ENCODE measurements around the gene PTPRM. TPM values are rescaled to one million over a fixed set of nuclear protein-coding genes. Genes with fewer than 3 reads are reported as not detected.

PTPRM gene
- total and polyA plus RNA-seq, 7 donors, result 3.9 to 151 (median 62.8) TPM

- Histone ChIP-seq H3K36me3 (peaks cover 14 to 69% (median 17%) of the 10 kb centered on the region in 4 donors), H3K27me3 (no peaks in the 10 kb centered on the region)
Observed at GRCh38 chr18:8399138-8399537, 832.0 kb downstream of the PTPRM start.

GRCh38 chr18:8400193-8400752 is 833.2 kb downstream of the PTPRM start:
- H3K4me3 ChIP-seq, result no peak overlapping the region
- intact Hi-C loops (cut with DNase I), result no loop called here
- DNase-seq, result no peak
- H3K27ac ChIP-seq, result no peak overlapping the region
- no peaks in the 10 kb centered on the region for H3K9me3 ChIP-seq
- peaks cover 14 to 65% (median 19%) of the 10 kb centered on the region in 4 donors for H3K36me3 ChIP-seq
- no peak for TF ChIP-seq CTCF (IDR thresholded peaks at IDR 0.05)
- TF ChIP-seq POLR2AphosphoS5 (IDR thresholded peaks at IDR 0.05), result no peak
- TF ChIP-seq POLR2A (IDR thresholded peaks at IDR 0.05), result no peak
- TF ChIP-seq EP300 (IDR thresholded peaks at IDR 0.05), result no peak
- H3K27me3 ChIP-seq, result no peaks in the 10 kb centered on the region
- H3K4me1 ChIP-seq, result no peaks in the 10 kb centered on the region
- WGBS, 2 donors, result 91 to 92% methylated on average over 17 of the region's 17 CpGs

More at GRCh38 chr18:8399138-8399537, 832.0 kb downstream of the PTPRM start:
- H3K9me3 ChIP-seq, result no peaks in the 10 kb centered on the region
- intact Hi-C loops (cut with DNase I), result no loop called here
- H3K4me1 ChIP-seq, result no peaks in the 10 kb centered on the region
- 54 to 76% methylated on average over 8 of the region's 8 CpGs for WGBS, 2 donors
- TF ChIP-seq POLR2AphosphoS5 (IDR thresholded peaks at IDR 0.05) (no peak), POLR2A (IDR thresholded peaks at IDR 0.05) (no peak), EP300 (IDR thresholded peaks at IDR 0.05) (no peak), CTCF (IDR thresholded peaks at IDR 0.05) (no peak)
- H3K27ac ChIP-seq, result no peak overlapping the region
- H3K4me3 ChIP-seq, result no peak overlapping the region
- DNase-seq, result no peak

GRCh38 chr18:8400825-8401224 is 833.7 kb downstream of the PTPRM start:
- no peak for DNase-seq
- Histone ChIP-seq H3K4me3 (no peak overlapping the region), H3K9me3 (no peaks in the 10 kb centered on the region), H3K4me1 (no peaks in the 10 kb centered on the region), H3K27ac (no peak overlapping the region), H3K36me3 (peaks cover 10 to 65% (median 21%) of the 10 kb centered on the region in 4 donors), H3K27me3 (no peaks in the 10 kb centered on the region)
- TF ChIP-seq CTCF (IDR thresholded peaks at IDR 0.05), result no peak
- no peak for TF ChIP-seq POLR2A (IDR thresholded peaks at IDR 0.05)
- 46 to 65% methylated on average over 2 of the region's 2 CpGs for WGBS, 2 donors
- intact Hi-C loops (cut with DNase I), result no loop called here

- no peak for DNase-seq
- Histone ChIP-seq H3K9me3 (no peaks in the 10 kb centered on the region), H3K36me3 (peaks cover 4 to 65% (median 23%) of the 10 kb centered on the region in 4 donors), H3K27ac (no peak overlapping the region), H3K4me1 (no peaks in the 10 kb centered on the region), H3K4me3 (no peak overlapping the region), H3K27me3 (no peaks in the 10 kb centered on the region)
- TF ChIP-seq CTCF (IDR thresholded peaks at IDR 0.05), result no peak
- TF ChIP-seq POLR2AphosphoS5 (IDR thresholded peaks at IDR 0.05), result no peak
- no peak for TF ChIP-seq POLR2A (IDR thresholded peaks at IDR 0.05)
- no peak for TF ChIP-seq EP300 (IDR thresholded peaks at IDR 0.05)
- intact Hi-C loops (cut with DNase I), result no loop called here
- WGBS, 2 donors, result 90 to 94% methylated on average over 17 of the region's 17 CpGs
Observed at GRCh38 chr18:8401606-8402005, 834.5 kb downstream of the PTPRM start.

GRCh38 chr18:8402237-8402636 is 835.1 kb downstream of the PTPRM start:
- intact Hi-C loops (cut with DNase I), result no loop called here
- 92 to 93% methylated on average over 4 of the region's 4 CpGs for WGBS, 2 donors
- DNase-seq, result no peak
- no peak overlapping the region for H3K27ac ChIP-seq
- no peak overlapping the region for H3K4me3 ChIP-seq
- no peaks in the 10 kb centered on the region for H3K27me3 ChIP-seq
- no peaks in the 10 kb centered on the region for H3K4me1 ChIP-seq
- TF ChIP-seq CTCF (IDR thresholded peaks at IDR 0.05) (no peak), POLR2AphosphoS5 (IDR thresholded peaks at IDR 0.05) (no peak)
- H3K36me3 ChIP-seq, result peaks cover 4 to 65% (median 22%) of the 10 kb centered on the region in 4 donors
- H3K9me3 ChIP-seq, result no peaks in the 10 kb centered on the region

Measured in sigmoid colon (tissue), 7 donors.